Activated CD8-positive, alpha-beta memory T cell treated with anti-CD3 and anti-CD28 coated beads for 1 hour (primary cell): Measurements from ENCODE around the gene SWAP70.
"Not testable (repeated sequence)": the region's sequence is repeated elsewhere in the genome, so short reads cannot be mapped to it uniquely, and the experiment has no call there.

ENCODE experiments used
- DNase-seq, 2 donors: peaks; one replicate each; pipeline ENCODE4 v3.0.0-alpha.2; 2020; ENCODE audit warnings: low read depth in 1 of 2; ENCODE audit errors: extremely low read depth in 1 of 2

SWAP70 gene

GRCh38 chr11:9718147-9718546 is 54.3 kb downstream of the SWAP70 start:
- no peak for DNase-seq

- DNase-seq = no peak
These were observed 55.9 kb downstream of the SWAP70 start for GRCh38 chr11:9719566-9720289.

GRCh38 chr11:9720290-9720630 is 56.4 kb downstream of the SWAP70 start:
- no peak for DNase-seq

GRCh38 chr11:9722023-9722422 is 58.1 kb downstream of the SWAP70 start:
- no peak for DNase-seq

GRCh38 chr11:9722893-9723292 is 59.0 kb downstream of the SWAP70 start:
- no peak for DNase-seq

GRCh38 chr11:9726321-9727022 is 62.6 kb downstream of the SWAP70 start:
- DNase-seq = no peak

- no peak for DNase-seq
These were observed 64.2 kb downstream of the SWAP70 start for GRCh38 chr11:9728058-9728457.

GRCh38 chr11:9731256-9731655 is 67.4 kb downstream of the SWAP70 start:
- no peak for DNase-seq

- DNase-seq = no peak
These were observed 68.6 kb downstream of the SWAP70 start for GRCh38 chr11:9732453-9732852.

- DNase-seq = no peak
These were observed 69.3 kb downstream of the SWAP70 start for GRCh38 chr11:9733212-9733611.

GRCh38 chr11:9735236-9735635 is 71.4 kb downstream of the SWAP70 start:
- no peak for DNase-seq

GRCh38 chr11:9735919-9736318 is 72.0 kb downstream of the SWAP70 start:
- no peak for DNase-seq

GRCh38 chr11:9736365-9736764 is 72.5 kb downstream of the SWAP70 start:
- no peak for DNase-seq

- no peak for DNase-seq
These were observed 74.2 kb downstream of the SWAP70 start for GRCh38 chr11:9738116-9738515.

- no peak for DNase-seq
These were observed 74.8 kb downstream of the SWAP70 start for GRCh38 chr11:9738707-9739106.

- no peak for DNase-seq
These were observed 75.4 kb downstream of the SWAP70 start for GRCh38 chr11:9739123-9739900.

GRCh38 chr11:9740202-9740883 is 76.5 kb downstream of the SWAP70 start:
- DNase-seq = no peak

- no peak for DNase-seq
These were observed 77.4 kb downstream of the SWAP70 start for GRCh38 chr11:9741260-9741659.

- not testable (repeated sequence) for DNase-seq
These were observed 79.6 kb downstream of the SWAP70 start for GRCh38 chr11:9743512-9743911.

GRCh38 chr11:9745411-9746211 is 81.7 kb downstream of the SWAP70 start:
- no peak for DNase-seq
